Measurements from ENCODE around the gene PBRM1. TPM values are rescaled to one million over a fixed set of nuclear protein-coding genes. Genes with fewer than 3 reads are reported as not detected.

Gene PBRM1
- total RNA-seq, 1 donor from 2014 or later = 62.1 TPM

GRCh38 chr3:52688266-52688665 is 2.6 kb upstream of the PBRM1 start:
- DNase-seq (no peak), ATAC-seq (ENCODE audit: low read depth) (no peak)
- Mint-ChIP-seq H3K9me3 (no peaks in the 10 kb centered on the region), H3K27ac (no peak overlapping the region), H3K27me3 (no peaks in the 10 kb centered on the region), H3K36me3 (ENCODE audit: low read depth) (peaks cover 75% of the 10 kb centered on the region), H3K4me3 (peak overlapping the region; percentile 19), H3K4me1 (peaks cover 41% of the 10 kb centered on the region)
- POLR2A ChIA-PET = interaction anchor here (4.1 kb wide), 1 partner anchor 18 kb away, joined by 26 read pairs; the partner anchor contains the start of genes GLT8D1 and SPCS1
- no peak for TF ChIP-seq CTCF (IDR thresholded peaks at IDR 0.05)
- CTCF ChIA-PET = no interaction called here
- intact Hi-C loops (cut with micrococcal nuclease) = loop anchor here (5.0 kb wide), 3 partner anchors 401 to 1186 kb away; partner anchors contain the start of genes DCAF1, GLYCTK and RPL29

DNA sequence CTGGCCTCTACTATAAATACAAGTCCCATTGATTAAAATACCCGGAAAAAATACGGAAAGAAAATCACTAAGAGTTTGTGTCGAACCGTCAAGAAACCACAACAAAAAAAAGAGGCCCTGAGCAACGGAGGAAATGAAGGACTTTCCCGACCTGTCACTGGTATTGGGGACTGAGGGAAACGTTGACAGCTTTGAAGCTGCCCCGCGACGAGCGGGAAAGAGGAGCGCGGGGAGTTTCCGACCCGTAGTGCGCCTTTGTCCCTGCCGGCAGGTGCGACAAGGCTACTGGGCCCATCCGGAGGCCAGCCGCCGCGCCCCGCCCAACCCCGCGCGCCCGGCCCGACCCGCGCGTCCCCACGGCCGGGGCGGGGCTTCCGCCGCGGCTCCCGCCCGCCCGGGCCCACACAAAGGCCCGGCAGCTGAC is 416 bp downstream of the PBRM1 start:
- Mint-ChIP-seq H3K36me3 (ENCODE audit: low read depth) (peaks cover 64% of the 10 kb centered on the region), H3K4me3 (peak overlapping the region; percentile 92), H3K9me3 (no peaks in the 10 kb centered on the region), H3K27me3 (no peaks in the 10 kb centered on the region), H3K4me1 (peaks cover 56% of the 10 kb centered on the region), H3K27ac (peak overlapping the region; percentile 94)
- ATAC-seq (ENCODE audit: low read depth) = peak; percentile 80
- TF ChIP-seq CTCF (IDR thresholded peaks at IDR 0.05) = no peak
- ChIA-PET POLR2A (interaction anchor here (0.6 to 4.1 kb wide), 5 partner anchors 21 to 364 kb away, joined by 3 to 26 read pairs (median 4); partner anchors contain the start of genes GLT8D1, SPCS1 and UQCC5), CTCF (no interaction called here)
- intact Hi-C loops (cut with micrococcal nuclease) = loop anchor here (1.0 to 5.0 kb wide), 4 partner anchors 86 to 1183 kb away; partner anchors contain the start of genes DCAF1, GLYCTK and RPL29
- peak; percentile 82 for DNase-seq

GRCh38 chr3:52684184-52684583 is 1.5 kb downstream of the PBRM1 start:
- CTCF ChIA-PET = no interaction called here
- Mint-ChIP-seq H3K4me3 (peak overlapping the region; percentile 69), H3K4me1 (peaks cover 58% of the 10 kb centered on the region), H3K27ac (peak overlapping the region; percentile 12), H3K27me3 (no peaks in the 10 kb centered on the region), H3K9me3 (no peaks in the 10 kb centered on the region), H3K36me3 (ENCODE audit: low read depth) (peaks cover 64% of the 10 kb centered on the region)
- intact Hi-C loops (cut with micrococcal nuclease) = no loop called here
- ATAC-seq (ENCODE audit: low read depth) = no peak
- no peak for TF ChIP-seq CTCF (IDR thresholded peaks at IDR 0.05)
- POLR2A ChIA-PET = no interaction called here
- no peak for DNase-seq

DNA sequence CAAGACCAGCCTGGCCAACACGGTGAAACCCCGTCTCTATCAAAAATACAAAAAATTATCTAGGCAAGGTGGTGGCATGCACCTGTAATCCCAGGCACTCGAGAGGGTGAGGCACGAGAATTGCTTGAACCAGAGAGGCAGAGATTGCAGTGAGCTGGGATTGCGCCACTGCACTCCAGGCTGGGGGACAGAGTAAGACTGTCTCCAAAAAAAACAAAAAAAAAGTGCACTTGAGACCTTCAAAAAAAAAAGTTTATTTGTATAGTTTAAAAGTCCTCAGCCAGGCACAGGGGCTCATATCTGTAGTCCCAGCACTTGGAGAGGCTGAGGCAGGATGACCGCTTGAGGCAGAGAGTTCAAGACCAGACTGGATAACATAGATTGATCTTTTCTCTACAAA is 2.1 kb downstream of the PBRM1 start:
- CTCF ChIA-PET = no interaction called here
- Mint-ChIP-seq H3K9me3 (no peaks in the 10 kb centered on the region), H3K36me3 (ENCODE audit: low read depth) (peaks cover 64% of the 10 kb centered on the region), H3K4me1 (peaks cover 56% of the 10 kb centered on the region), H3K4me3 (no peak overlapping the region), H3K27ac (no peak overlapping the region), H3K27me3 (no peaks in the 10 kb centered on the region)
- intact Hi-C loops (cut with micrococcal nuclease) = no loop called here
- ATAC-seq (ENCODE audit: low read depth) (no peak), DNase-seq (no peak)
- POLR2A ChIA-PET = no interaction called here
- no peak for TF ChIP-seq CTCF (IDR thresholded peaks at IDR 0.05)

DNA sequence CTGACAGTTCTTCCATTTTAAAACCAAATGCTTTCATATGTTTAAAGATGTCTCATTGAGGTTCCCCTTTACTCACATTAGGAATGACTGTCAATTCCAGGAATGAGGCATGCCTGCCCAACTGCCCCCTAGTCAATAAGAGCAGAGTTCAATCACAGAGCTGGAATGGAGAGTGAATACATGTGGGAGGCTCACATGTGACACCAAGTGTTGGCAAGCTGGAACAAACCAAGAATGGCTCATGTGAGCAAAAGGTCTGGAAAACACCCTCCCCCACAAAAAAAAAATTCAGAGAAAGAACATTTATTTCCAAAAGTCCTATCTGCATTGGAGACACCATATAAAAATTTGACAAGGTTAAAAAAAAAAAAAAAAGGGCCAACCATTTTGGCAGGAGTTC is 3.7 kb downstream of the PBRM1 start:
- peak overlapping the region; percentile 43 for H3K27ac Mint-ChIP-seq
- no peak overlapping the region for H3K4me3 Mint-ChIP-seq
- ATAC-seq (ENCODE audit: low read depth) = no peak
- no peaks in the 10 kb centered on the region for H3K9me3 Mint-ChIP-seq
- no peak for DNase-seq
- H3K27me3 Mint-ChIP-seq = no peaks in the 10 kb centered on the region
- TF ChIP-seq CTCF (IDR thresholded peaks at IDR 0.05) = no peak
- peaks cover 46% of the 10 kb centered on the region for H3K4me1 Mint-ChIP-seq
- CTCF ChIA-PET = no interaction called here
- intact Hi-C loops (cut with micrococcal nuclease) = no loop called here
- H3K36me3 Mint-ChIP-seq (ENCODE audit: low read depth) = peaks cover 59% of the 10 kb centered on the region
- POLR2A ChIA-PET = interaction anchor here (0.7 kb wide), 1 partner anchor 334 kb away, joined by 5 read pairs; no protein-coding TSS in a partner anchor

All from activated B cell treated with CpG ODN at 0.5 μM for 24 hours (primary cell).